T follicular helper cell (primary cell): ENCODE measurements around the gene LAMC1.

Experiments used
- DNase-seq: peaks from one replicate; pipeline ENCODE4 v3.0.0-alpha.2; 2020; ENCODE audit warnings: low read depth

Gene LAMC1

GRCh38 chr1:183105449-183105848, 82.2 kb downstream of the LAMC1 start:
- no peak for DNase-seq

DNA sequence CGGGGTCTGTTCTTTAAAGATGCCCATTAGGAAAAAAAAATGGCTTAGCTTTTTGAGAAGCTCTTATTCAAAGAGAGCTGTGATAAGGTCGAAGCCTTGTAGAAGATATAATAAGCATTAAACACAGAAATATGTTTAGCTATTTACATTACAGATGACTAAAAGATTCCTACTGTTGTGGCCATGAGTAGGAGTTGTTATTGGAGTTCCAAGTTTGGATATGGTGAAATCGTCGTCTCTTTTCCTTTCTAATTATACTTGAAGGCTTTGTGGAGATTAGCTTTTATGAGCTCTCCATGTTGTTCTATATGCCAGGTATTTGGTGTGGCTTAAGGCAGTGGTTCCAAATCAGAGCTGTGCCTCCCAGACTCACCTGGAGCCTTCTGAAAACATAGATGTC, 82.9 kb downstream of the LAMC1 start:
- DNase-seq: no peak

DNA sequence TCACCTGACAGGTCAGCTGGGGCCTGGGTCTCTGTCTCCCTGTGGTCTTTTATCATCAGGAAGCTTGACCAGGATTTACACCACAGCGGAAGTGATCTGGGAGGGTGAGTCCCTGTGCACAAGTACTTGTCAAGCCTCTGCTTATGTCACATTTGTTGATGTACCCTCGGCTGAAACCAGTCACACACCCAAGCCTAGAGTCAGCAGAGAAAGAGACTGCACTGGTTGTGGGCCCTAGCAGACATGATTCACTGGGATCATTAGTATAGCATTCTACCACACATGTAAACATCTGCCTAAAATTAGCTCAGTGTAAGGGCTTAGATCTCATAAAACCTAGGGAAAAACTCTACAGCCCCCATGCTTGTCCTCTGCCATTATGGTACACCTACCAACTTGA, 83.5 kb downstream of the LAMC1 start:
- no peak for DNase-seq

GRCh38 chr1:183110326-183110880, 87.2 kb downstream of the LAMC1 start:
- no peak for DNase-seq

GRCh38 chr1:183114441-183114840, 91.2 kb downstream of the LAMC1 start:
- DNase-seq: no peak

DNA sequence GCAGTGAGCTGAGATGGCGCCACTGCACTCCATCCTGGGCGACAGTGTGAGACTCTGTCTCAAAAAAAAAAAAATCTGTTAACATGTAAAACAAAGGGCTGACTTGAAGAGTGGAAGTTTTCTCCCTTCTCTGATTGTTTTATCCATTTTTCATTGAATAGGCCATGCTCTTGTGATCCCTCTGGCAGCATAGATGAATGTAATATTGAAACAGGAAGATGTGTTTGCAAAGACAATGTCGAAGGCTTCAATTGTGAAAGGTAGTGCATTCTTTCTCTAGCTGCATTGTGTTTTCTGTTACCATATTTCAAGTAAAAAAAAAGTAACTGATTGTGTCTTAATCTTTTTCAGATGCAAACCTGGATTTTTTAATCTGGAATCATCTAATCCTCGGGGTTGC, 93.2 kb downstream of the LAMC1 start:
- no peak for DNase-seq

- no peak for DNase-seq
Measured at GRCh38 chr1:183121609-183122008, 98.4 kb downstream of the LAMC1 start.

DNA sequence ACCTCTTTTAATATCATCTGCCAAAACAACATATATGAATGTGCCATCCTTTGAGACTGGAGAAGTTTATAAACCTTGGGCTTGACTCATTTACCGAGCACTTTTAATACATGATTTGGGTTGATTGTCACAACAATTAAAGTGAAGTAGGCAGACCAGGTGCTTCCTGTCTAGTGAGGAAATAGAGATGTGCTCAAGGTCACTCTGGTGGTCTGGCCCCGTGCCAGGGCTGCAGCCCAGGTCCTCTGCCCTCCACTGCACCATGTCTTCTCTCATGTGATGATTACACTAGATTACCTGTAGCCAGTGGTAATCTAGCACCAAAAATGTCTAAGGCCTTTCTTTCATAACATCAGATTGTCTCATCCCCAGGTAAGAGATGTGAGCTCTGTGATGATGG, 101.0 kb downstream of the LAMC1 start:
- DNase-seq: no peak

DNA sequence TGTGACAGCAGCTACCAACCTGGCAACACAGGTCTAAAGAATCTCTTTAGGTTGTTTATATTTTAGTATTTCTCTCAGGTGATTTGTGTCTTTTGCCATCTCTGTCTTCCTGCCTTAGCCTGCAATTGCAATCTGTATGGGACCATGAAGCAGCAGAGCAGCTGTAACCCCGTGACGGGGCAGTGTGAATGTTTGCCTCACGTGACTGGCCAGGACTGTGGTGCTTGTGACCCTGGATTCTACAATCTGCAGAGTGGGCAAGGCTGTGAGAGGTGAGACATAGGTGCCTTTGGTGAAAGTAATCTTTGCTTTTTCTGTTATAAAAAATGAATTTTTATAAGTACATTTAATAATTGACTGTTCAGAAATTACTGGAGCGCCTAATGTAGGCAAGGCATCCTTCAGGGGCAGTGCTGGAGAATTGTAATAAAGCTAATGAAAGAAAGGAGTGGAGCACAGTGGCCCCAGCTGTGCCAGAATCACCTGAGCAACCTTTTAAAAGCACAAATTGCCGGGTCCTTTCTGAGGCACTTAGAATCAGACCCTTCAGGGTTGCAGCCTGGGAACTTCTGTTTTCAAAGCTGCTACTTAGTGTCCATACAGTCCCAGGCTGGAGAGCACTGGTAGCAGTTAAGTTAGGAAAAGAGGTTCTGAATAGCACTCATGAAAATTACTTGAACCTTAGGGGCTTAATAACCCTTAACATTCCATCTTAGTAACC, 102.2 kb downstream of the LAMC1 start:
- DNase-seq: no peak

- DNase-seq: no peak
Measured at GRCh38 chr1:183126000-183126366, 102.8 kb downstream of the LAMC1 start.

DNA sequence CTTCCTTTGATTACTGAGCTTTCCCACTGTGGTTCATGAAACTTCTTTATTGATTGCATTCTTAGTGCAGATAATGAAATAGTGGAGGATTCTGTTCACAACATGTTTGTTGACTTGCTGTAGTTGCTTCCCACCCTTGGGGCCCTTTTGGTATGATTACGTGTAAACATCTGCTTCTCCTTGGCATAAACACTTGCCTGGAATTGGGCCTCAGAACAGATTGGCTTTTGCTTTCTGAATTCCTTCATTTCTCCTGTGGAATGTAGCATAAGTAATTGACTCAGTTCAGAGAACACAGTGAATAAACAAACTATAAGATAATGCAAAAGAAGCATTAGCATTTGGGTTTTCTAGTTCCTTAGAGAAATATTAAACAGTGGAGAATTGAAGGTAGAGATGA, 103.3 kb downstream of the LAMC1 start:
- DNase-seq: no peak

DNA sequence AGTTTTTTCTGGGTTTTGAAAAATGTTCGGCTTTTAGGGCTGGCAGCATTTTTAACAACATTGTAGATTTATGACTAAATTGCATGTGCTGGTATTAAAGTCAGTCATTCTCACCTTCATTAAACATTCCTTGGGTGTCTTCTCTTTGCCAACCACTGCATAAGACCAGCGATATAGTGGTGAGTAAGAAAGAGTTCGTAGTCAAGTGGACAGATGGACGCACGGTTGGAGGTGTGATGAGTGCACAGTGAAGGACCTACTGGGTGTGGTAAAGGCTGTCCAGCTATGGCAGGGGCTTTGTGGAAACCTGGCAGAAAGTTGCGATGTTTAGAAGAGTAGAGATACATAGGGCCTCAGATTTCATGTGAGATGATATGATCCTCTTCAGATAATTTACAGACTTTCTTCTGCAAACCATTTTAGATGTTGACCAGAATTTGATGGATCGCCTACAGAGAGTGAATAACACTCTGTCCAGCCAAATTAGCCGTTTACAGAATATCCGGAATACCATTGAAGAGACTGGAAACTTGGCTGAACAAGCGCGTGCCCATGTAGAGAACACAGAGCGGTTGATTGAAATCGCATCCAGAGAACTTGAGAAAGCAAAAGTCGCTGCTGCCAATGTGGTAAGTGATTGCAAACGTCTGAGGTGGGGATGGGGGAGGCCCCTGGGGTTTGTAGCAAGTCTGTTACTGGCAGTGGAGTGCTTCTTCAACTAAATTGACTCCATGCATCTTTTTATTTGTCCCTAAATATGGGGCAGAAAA, 106.9 kb downstream of the LAMC1 start:
- DNase-seq: no peak

GRCh38 chr1:183131166-183131565, 107.9 kb downstream of the LAMC1 start:
- DNase-seq: no peak

DNA sequence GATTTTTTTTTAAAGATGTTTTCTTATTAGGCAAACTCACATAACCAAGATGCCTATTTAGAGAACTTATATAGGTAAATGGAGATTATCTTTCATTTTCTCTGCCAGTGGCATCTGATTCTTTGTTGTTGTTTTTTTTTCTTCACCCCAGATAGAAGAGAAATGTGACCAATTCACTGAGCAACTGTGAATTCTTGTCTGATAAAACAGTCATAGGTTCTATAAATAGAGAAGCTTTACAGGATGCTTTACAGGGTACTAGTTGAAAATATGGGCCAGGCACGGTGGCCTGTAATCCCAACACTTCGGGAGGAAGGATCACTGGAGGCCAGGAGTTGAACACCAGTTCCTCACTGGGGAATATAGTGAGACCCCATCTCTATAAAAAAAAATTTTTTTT, 112.1 kb downstream of the LAMC1 start:
- DNase-seq: no peak

GRCh38 chr1:183137782-183138181, 114.6 kb downstream of the LAMC1 start:
- DNase-seq: no peak

DNA sequence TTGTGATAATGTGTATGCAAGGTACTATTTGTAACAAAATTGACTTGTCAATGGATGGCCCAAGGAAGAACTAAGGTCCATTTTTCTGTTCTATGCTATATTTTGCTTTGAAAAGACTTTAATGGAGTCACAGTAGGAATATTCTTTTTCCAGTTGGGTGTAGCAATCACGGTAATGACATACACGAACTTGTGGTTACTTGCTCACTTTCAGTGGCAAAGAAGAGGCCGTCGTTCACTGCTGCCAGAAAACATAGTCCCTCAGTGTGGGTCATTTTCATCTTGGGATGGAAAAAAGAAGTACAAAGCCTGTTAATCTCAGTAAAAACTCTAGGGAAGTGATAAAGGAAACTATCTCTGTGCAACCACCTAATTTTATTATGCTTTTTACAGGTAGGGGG, 115.1 kb downstream of the LAMC1 start:
- DNase-seq: no peak

- DNase-seq: no peak
Measured at GRCh38 chr1:183139281-183139942, 116.2 kb downstream of the LAMC1 start.

GRCh38 chr1:183140633-183141032, 117.4 kb downstream of the LAMC1 start:
- no peak for DNase-seq

DNA sequence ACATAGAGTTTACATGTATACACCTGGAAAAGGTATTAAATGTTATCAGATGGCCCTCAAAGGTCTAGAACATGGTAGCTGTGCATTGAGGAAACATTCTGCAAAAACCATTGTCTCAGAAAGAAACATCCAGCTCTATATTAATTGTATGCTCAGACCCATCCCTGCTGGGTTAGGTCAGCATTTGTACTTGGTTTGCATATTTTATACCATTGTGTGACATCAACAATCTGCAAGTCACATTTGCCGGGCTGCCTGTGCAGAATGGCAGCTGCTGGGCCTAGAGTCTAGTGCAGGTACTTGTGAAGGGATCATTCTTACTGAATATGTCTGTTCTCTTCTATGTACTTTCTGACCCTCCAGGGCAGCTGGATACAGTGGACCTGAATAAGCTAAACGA, 119.0 kb downstream of the LAMC1 start:
- no peak for DNase-seq

GRCh38 chr1:183143576-183144315, 120.5 kb downstream of the LAMC1 start:
- DNase-seq: no peak

GRCh38 chr1:183144752-183145151, 121.5 kb downstream of the LAMC1 start:
- no peak for DNase-seq

DNA sequence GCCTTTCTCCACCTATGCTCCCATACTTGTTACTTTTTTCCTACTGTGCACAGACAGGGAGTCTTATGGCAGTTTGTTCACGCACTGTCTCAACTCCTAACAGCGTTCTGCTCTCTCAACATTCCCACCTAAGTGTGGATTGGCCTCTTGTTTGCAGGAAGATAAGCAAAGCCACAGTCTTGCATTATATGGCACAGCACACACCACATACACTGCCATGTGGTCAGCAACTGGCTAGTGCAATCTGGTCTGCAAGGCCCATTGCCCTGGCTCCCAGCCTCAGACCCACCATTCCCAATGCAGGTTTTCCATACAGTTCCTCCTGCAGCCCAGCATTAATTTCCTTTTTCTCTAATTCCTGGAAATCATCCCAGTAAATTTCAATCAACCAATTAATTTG, 124.5 kb downstream of the LAMC1 start:
- DNase-seq: no peak
